HepG2 (cell line): ENCODE results near the gene CAMTA1. TPM values are rescaled to one million over a fixed set of nuclear protein-coding genes. Genes with fewer than 3 reads are reported as not detected.

Source experiments
- ATAC-seq: fragments of 200-7000 bp; cut with Tn5 transposase; 3 replicates; pipeline ENCODE4 v1.9.1; 2020; ENCODE audit warnings: mild to moderate bottlenecking, moderate library complexity
- BruUV-seq: library from RNA; stranded (reverse); fragments of 400-500 nt; replicated peaks from 2 replicates; lab custom pipeline; 2021; lab: Mats Ljungman, UMichigan
- CTCF ChIA-PET: fragments of 300-600 bp; formaldehyde crosslinking; extraction: SDS; loops from one replicate; lab custom pipeline; 2021; ENCODE audit warnings: low total read pairs, inconsistent platforms, low intra/inter-chr PET ratio; lab: Yijun Ruan, JAX
- POLR2A ChIA-PET: fragments of 350-600 bp; sonication (Branson Sonifier 250); formaldehyde crosslinking; loops from one replicate; lab custom pipeline; 2020; ENCODE audit warnings: antibody characterized with exemption, inconsistent platforms; lab: Yijun Ruan, JAX
- DNase-seq: peaks from one replicate; pipeline ENCODE4 v3.0.0-alpha.2; 2015; ENCODE audit warnings: low spot score
- FAIRE-seq: peaks from 3 replicates; lab custom pipeline; 2011; peaks lifted over from hg19 to GRCh38; lab: Jason Lieb, UNC
- H2AFZ ChIP-seq: one replicate; pipeline ENCODE4 v1.6.1; 2011; ENCODE audit warnings: low read length, inconsistent platforms
- H3K27ac ChIP-seq: fragments of 300-600 bp; 3 replicates; pipeline ENCODE4 v1.8.0; 2011; ENCODE audit warnings: mixed run types, mild to moderate bottlenecking, mixed read lengths, low read length, inconsistent platforms; ENCODE audit not compliant: insufficient read depth; ENCODE audit errors: extremely low read length
- H3K27me3 ChIP-seq, 2 experiments: fragments of 200-600 bp in 1 of 2; 2 replicates in 1 of 2; 3 replicates in 1 of 2; pipeline versions ENCODE4 v1.6.0 to v1.8.0; 2011; ENCODE audit warnings: low read length in 2 of 2, mild to moderate bottlenecking in 2 of 2, moderate library complexity in 2 of 2, inconsistent platforms in 1 of 2; ENCODE audit not compliant: insufficient read depth in 2 of 2, control insufficient read depth in 1 of 2
- H3K36me3 ChIP-seq, 2 experiments: fragments of 200-600 bp in 1 of 2; replicated peaks in 1 of 2; 2 replicates in 1 of 2; 3 replicates in 1 of 2; pipeline versions ENCODE4 v1.5.1 to v1.8.0; 2011; ENCODE audit warnings: low read length in 2 of 2, inconsistent platforms in 1 of 2; ENCODE audit not compliant: insufficient read depth in 2 of 2, control insufficient read depth in 1 of 2
- H3K4me1 ChIP-seq: 2 replicates; pipeline ENCODE4 v1.5.1; 2012; ENCODE audit warnings: low read length, inconsistent platforms; ENCODE audit not compliant: insufficient read depth
- H3K4me2 ChIP-seq: 2 replicates; pipeline ENCODE4 v1.6.0; 2011; ENCODE audit warnings: low read depth, low read length, inconsistent platforms
- H3K4me3 ChIP-seq, 3 experiments: fragments of 200-600 bp in 1 of 3; sonication (generic), shearing (Covaris generic) in 1 of 3; replicated peaks in 1 of 3; 2 replicates each; pipeline ENCODE4 v1.5.1; 2011 to 2016; ENCODE audit warnings: low read length in 3 of 3, inconsistent platforms in 2 of 3, low read depth in 2 of 3, mild to moderate bottlenecking in 2 of 3, control low read depth in 1 of 3, mixed read lengths in 1 of 3; ENCODE audit not compliant: insufficient read depth in 1 of 3
- H3K79me2 ChIP-seq: one replicate; pipeline ENCODE4 v1.6.1; 2011; ENCODE audit warnings: low read length, inconsistent platforms; ENCODE audit not compliant: insufficient read depth
- H3K9ac ChIP-seq: 2 replicates; pipeline ENCODE4 v1.6.0; 2011; ENCODE audit warnings: mild to moderate bottlenecking, low read depth, low read length, inconsistent platforms; ENCODE audit not compliant: insufficient read depth
- H3K9me3 ChIP-seq: 2 replicates; pipeline ENCODE4 v1.5.1; 2012; ENCODE audit warnings: mild to moderate bottlenecking, low read length
- H4K20me1 ChIP-seq: 2 replicates; pipeline ENCODE4 v1.6.0; 2011; ENCODE audit warnings: inconsistent platforms, mild to moderate bottlenecking, low read length, moderate library complexity; ENCODE audit not compliant: insufficient read depth
- ATF7 ChIP-seq, 2 experiments: fragments of 450-650 bp in 1 of 2; sonication (generic) in 1 of 2; formaldehyde crosslinking in 1 of 2; IDR thresholded peaks; 2 replicates each; pipeline versions ENCODE4 v1.4.0 to v1.6.1; 2016 to 2020; ENCODE audit warnings: antibody characterized with exemption in 1 of 2, mild to moderate bottlenecking in 1 of 2, missing genetic modification reagents in 1 of 2
- HDAC6 ChIP-seq: fragments of 200-600 bp; sonication (generic); IDR thresholded peaks from 2 replicates; pipeline ENCODE4 v1.7.0; 2017; ENCODE audit warnings: mild to moderate bottlenecking, antibody characterized with exemption, low read length, low read depth
- RFX5 ChIP-seq: IDR thresholded peaks from 2 replicates; pipeline ENCODE4 v1.6.1; 2011; ENCODE audit warnings: low read depth, low read length, improper control_type of control experiment
- RXRA ChIP-seq: sonication (generic); formaldehyde crosslinking; IDR thresholded peaks from 2 replicates; pipeline ENCODE4 v1.5.1; 2020; ENCODE audit warnings: missing genetic modification reagents
- SALL2 ChIP-seq: sonication (generic); formaldehyde crosslinking; IDR thresholded peaks from 2 replicates; pipeline ENCODE4 v1.8.1; 2023; ENCODE audit warnings: mild to moderate bottlenecking, missing genetic modification reagents, inconsistent platforms
- SRY ChIP-seq: sonication (generic); formaldehyde crosslinking; IDR thresholded peaks from 2 replicates; pipeline ENCODE4 v1.8.0; 2022; ENCODE audit warnings: mild to moderate bottlenecking, missing genetic modification reagents
- ZMYM2 ChIP-seq: sonication (generic); formaldehyde crosslinking; IDR thresholded peaks from 2 replicates; pipeline ENCODE4 v1.8.0; 2022; ENCODE audit warnings: mild to moderate bottlenecking, missing genetic modification reagents
- ZNF75D ChIP-seq: sonication (generic); formaldehyde crosslinking; IDR thresholded peaks from 2 replicates; pipeline ENCODE4 v1.8.1; 2023; ENCODE audit warnings: missing genetic modification reagents, mild to moderate bottlenecking, borderline replicate concordance
- ZNF775 ChIP-seq: sonication (generic); formaldehyde crosslinking; IDR thresholded peaks from 2 replicates; pipeline ENCODE4 v1.4.0; 2020; ENCODE audit warnings: missing genetic modification reagents, mild to moderate bottlenecking, moderate library complexity, borderline replicate concordance
- WGBS: methylation state at CpG from one replicate; pipeline ENCODE4 v1.1.6; 2017; ENCODE audit warnings: low lambda C conversion rate; 5-methylcytosine and 5-hydroxymethylcytosine counted together
- in situ Hi-C: cut with HindIII; loops from 2 replicates; pipeline ENCODE4 v1.10.0; 2017; ENCODE audit warnings: low pct_unique_long_range_greater_than_20kb; ENCODE audit not compliant: extremely low pct_ligation_motif_present
- intact Hi-C: fragments of 100-400 bp; cut with micrococcal nuclease; formaldehyde crosslinking; loops from one replicate; pipeline ENCODE4 v1.10.0; 2022; ENCODE audit not compliant: unreplicated experiment
- polyA plus RNA-seq, 8 experiments: library from polyadenylated mRNA; depleted of rRNA in 3 of 8; stranded (reverse) in 7 of 8; unstranded in 1 of 8; fragments of >200 nt; fragmentation: Illumina TruSeq in 4 of 8; extraction: Trizol in 4 of 8; gene quantifications; 2 replicates each; pipeline versions ENCODE4 v1.2.1 to v1.2.3, GENCODE V29; 2011 to 2016; ENCODE audit warnings: low read depth in 4 of 8, missing spikeins in 1 of 8, mixed read lengths in 1 of 8; ENCODE audit not compliant: insufficient read depth in 1 of 8
- total RNA-seq, 5 experiments: library from RNA; depleted of rRNA; stranded (reverse); fragments of >200 nt; fragmentation: Illumina TruSeq; extraction: Trizol; gene quantifications; 2 replicates each; pipeline ENCODE4 v1.2.3, GENCODE V29; 2016; ENCODE audit warnings: low read depth in 1 of 5
- TF ChIP-seq, protein P1 (sequence below): sonication (generic); formaldehyde crosslinking; IDR thresholded peaks from 2 replicates; pipeline ENCODE4 v1.5.1; 2020; ENCODE audit warnings: mild to moderate bottlenecking, missing genetic modification reagents, moderate library complexity

CAMTA1 gene
- total and polyA plus RNA-seq, 2 of the 13 experiments (the other 11 are each of a cell fraction or from before 2014, with no cell fraction given) = 25.0 to 36.4 TPM

- POLR2A ChIA-PET = no interaction called here
- no peak for TF ChIP-seq HDAC6
- no peak for TF ChIP-seq ATF7 (IDR thresholded peaks at IDR 0.05)
- TF ChIP-seq ATF7 (CRISPR knock-in tag; IDR thresholded peaks at IDR 0.05) = no peak
- no peak for TF ChIP-seq SRY
- TF ChIP-seq, protein P1, sequence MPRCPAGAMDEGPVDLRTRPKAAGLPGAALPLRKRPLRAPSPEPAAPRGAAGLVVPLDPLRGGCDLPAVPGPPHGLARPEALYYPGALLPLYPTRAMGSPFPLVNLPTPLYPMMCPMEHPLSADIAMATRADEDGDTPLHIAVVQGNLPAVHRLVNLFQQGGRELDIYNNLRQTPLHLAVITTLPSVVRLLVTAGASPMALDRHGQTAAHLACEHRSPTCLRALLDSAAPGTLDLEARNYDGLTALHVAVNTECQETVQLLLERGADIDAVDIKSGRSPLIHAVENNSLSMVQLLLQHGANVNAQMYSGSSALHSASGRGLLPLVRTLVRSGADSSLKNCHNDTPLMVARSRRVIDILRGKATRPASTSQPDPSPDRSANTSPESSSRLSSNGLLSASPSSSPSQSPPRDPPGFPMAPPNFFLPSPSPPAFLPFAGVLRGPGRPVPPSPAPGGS (CRISPR knock-in tag) = no peak
- TF ChIP-seq ZNF775 = no peak
- TF ChIP-seq ZNF75D (CRISPR knock-in tag) = no peak
- TF ChIP-seq RXRA (CRISPR knock-in tag) = no peak
- TF ChIP-seq SALL2 = no peak
- TF ChIP-seq RFX5 = no peak
- TF ChIP-seq ZMYM2 (CRISPR knock-in tag) = no peak
- no peaks in the 10 kb centered on the region for H3K9me3 ChIP-seq
- no TSS peak for BruUV-seq
- 83% methylated on average over 10 of the region's 10 CpGs for whole genome bisulfite sequencing
- H3K4me2 ChIP-seq = no peak overlapping the region
- H4K20me1 ChIP-seq = no peaks in the 10 kb centered on the region
- H3K4me3 ChIP-seq = no peak overlapping the region
- no peaks in the 10 kb centered on the region for H3K27me3 ChIP-seq
- ATAC-seq (no peak), FAIRE-seq (no peak), DNase-seq (no peak)
- in situ Hi-C loops = no loop called here
- intact Hi-C loops = no loop called here
- no peak overlapping the region for H3K27ac ChIP-seq
- no peaks in the 10 kb centered on the region for H3K4me1 ChIP-seq
- H2AFZ ChIP-seq = no peak overlapping the region
- no peaks in the 10 kb centered on the region for H3K79me2 ChIP-seq
- CTCF ChIA-PET = no interaction called here
- no peak overlapping the region for H3K9ac ChIP-seq
- H3K36me3 ChIP-seq = peaks cover 0 to 2% of the 10 kb centered on the region in 2 experiments; a peak in 1 of 5 replicates
Observed at GRCh38 chr1:6867729-6868659, 82.7 kb downstream of the CAMTA1 start.
